Brain pericyte (primary cell): ENCODE results near the gene GCFC2.

ENCODE experiments used
- DNase-seq: peaks from one replicate; pipeline ENCODE4 v3.0.0-alpha.2; 2012; ENCODE audit warnings: low read depth, low spot score

Gene GCFC2

GRCh38 chr2:75627902-75628504 is 82.7 kb downstream of the GCFC2 start:
- DNase-seq: no peak

GRCh38 chr2:75622929-75623328 is 87.8 kb downstream of the GCFC2 start:
- DNase-seq: no peak

GRCh38 chr2:75622500-75622899 is 88.2 kb downstream of the GCFC2 start:
- DNase-seq: no peak

- DNase-seq: no peak
Observed at GRCh38 chr2:75621228-75621627, 89.5 kb downstream of the GCFC2 start.

- DNase-seq: no peak
Observed at GRCh38 chr2:75619956-75620740, 90.6 kb downstream of the GCFC2 start.

GRCh38 chr2:75616933-75617332 is 93.8 kb downstream of the GCFC2 start:
- DNase-seq: no peak

- DNase-seq: no peak
Observed at GRCh38 chr2:75616406-75616805, 94.3 kb downstream of the GCFC2 start.

GRCh38 chr2:75614162-75614651 is 96.5 kb downstream of the GCFC2 start:
- DNase-seq: no peak

GRCh38 chr2:75612862-75613243 is 97.9 kb downstream of the GCFC2 start:
- DNase-seq: no peak
